Liver (tissue), 9 donors: ENCODE measurements around the gene DOCK6. TPM values are rescaled to one million over a fixed set of nuclear protein-coding genes. Genes with fewer than 3 reads are reported as not detected.

ENCODE experiments used
- DNase-seq: peaks from one replicate; pipeline ENCODE4 v3.0.0-alpha.2; 2017; ENCODE audit warnings: low spot score
- H3K27ac ChIP-seq, 2 donors: one replicate each; pipeline ENCODE4 v1.7.0; 2013; ENCODE audit warnings: inconsistent platforms in 2 of 2, low read length in 2 of 2, control low read depth in 1 of 2, low read depth in 1 of 2, mild to moderate bottlenecking in 1 of 2
- H3K27me3 ChIP-seq, 4 donors: one replicate each; pipeline versions ENCODE4 v1.6.1 to v1.7.0; 2013; ENCODE audit warnings: low read length in 3 of 4, inconsistent platforms in 1 of 4, mild to moderate bottlenecking in 1 of 4, moderate library complexity in 1 of 4; ENCODE audit not compliant: control insufficient read depth in 4 of 4, insufficient read depth in 4 of 4
- H3K36me3 ChIP-seq, 4 donors: one replicate each; pipeline versions ENCODE4 v1.6.1 to v1.7.0; 2013; ENCODE audit warnings: low read length in 3 of 4, mild to moderate bottlenecking in 3 of 4, low read depth in 1 of 4, moderate library complexity in 1 of 4; ENCODE audit not compliant: control insufficient read depth in 4 of 4, insufficient read depth in 3 of 4
- H3K4me1 ChIP-seq, 4 donors: one replicate each; pipeline versions ENCODE4 v1.6.1 to v1.7.0; 2013; ENCODE audit warnings: low read length in 3 of 4, mild to moderate bottlenecking in 3 of 4, moderate library complexity in 1 of 4; ENCODE audit not compliant: control insufficient read depth in 4 of 4, insufficient read depth in 4 of 4
- H3K4me3 ChIP-seq, 3 donors: one replicate each; pipeline versions ENCODE4 v1.6.1 to v1.7.0; 2013; ENCODE audit warnings: low read length in 3 of 3, control low read depth in 1 of 3, low read depth in 1 of 3, mild to moderate bottlenecking in 1 of 3
- H3K9ac ChIP-seq, 2 donors: one replicate each; pipeline ENCODE4 v1.7.0; 2013; ENCODE audit warnings: low read length in 2 of 2, mild to moderate bottlenecking in 2 of 2, moderate library complexity in 2 of 2, control low read depth in 1 of 2, low read depth in 1 of 2
- H3K9me3 ChIP-seq, 4 donors: one replicate each; pipeline versions ENCODE4 v1.6.1 to v1.7.0; 2013; ENCODE audit warnings: low read length in 3 of 4; ENCODE audit not compliant: control insufficient read depth in 4 of 4
- EGR1 ChIP-seq, 2 donors: IDR thresholded peaks; 2 replicates each; pipeline ENCODE4 v1.6.1; 2016 to 2018; ENCODE audit warnings: antibody characterized with exemption in 2 of 2, low read depth in 2 of 2
- FOXA2 ChIP-seq: IDR thresholded peaks from 2 replicates; pipeline ENCODE4 v1.6.1; 2016; ENCODE audit warnings: antibody characterized with exemption
- GABPA ChIP-seq, 2 donors: IDR thresholded peaks in 1 of 2; conservative IDR thresholded peaks in 1 of 2; 2 replicates each; pipeline ENCODE4 v1.6.1; 2016; ENCODE audit warnings: antibody characterized with exemption in 2 of 2, mild to moderate bottlenecking in 1 of 2, moderate library complexity in 1 of 2
- HNF4A ChIP-seq, 2 donors: conservative IDR thresholded peaks; 2 replicates each; pipeline ENCODE4 v1.6.1; 2016; ENCODE audit warnings: antibody characterized with exemption in 2 of 2, mild to moderate bottlenecking in 2 of 2
- HNF4G ChIP-seq: IDR thresholded peaks from 2 replicates; pipeline ENCODE4 v1.6.1; 2016; ENCODE audit warnings: antibody characterized with exemption
- NR2F2 ChIP-seq: IDR thresholded peaks from 2 replicates; pipeline ENCODE4 v1.6.1; 2016; ENCODE audit warnings: antibody characterized with exemption
- RAD21 ChIP-seq, 2 donors: IDR thresholded peaks; 2 replicates each; pipeline ENCODE4 v1.6.1; 2016; ENCODE audit warnings: antibody characterized with exemption in 2 of 2, mild to moderate bottlenecking in 2 of 2
- REST ChIP-seq: IDR thresholded peaks from 2 replicates; pipeline ENCODE4 v1.6.1; 2016; ENCODE audit warnings: antibody characterized with exemption, mild to moderate bottlenecking
- SP1 ChIP-seq: IDR thresholded peaks from 2 replicates; pipeline ENCODE4 v1.6.1; 2018; ENCODE audit warnings: antibody characterized with exemption, mild to moderate bottlenecking
- ZBTB33 ChIP-seq: IDR thresholded peaks from 2 replicates; pipeline ENCODE4 v1.6.1; 2016; ENCODE audit warnings: antibody characterized with exemption
- WGBS: extraction: QIAGEN DNeasy Blood & Tissue Kit; methylation state at CpG from one replicate; pipeline ENCODE4 v1.1.7; 2013; 5-methylcytosine and 5-hydroxymethylcytosine counted together
- polyA plus RNA-seq, 2 donors: library from polyadenylated mRNA; stranded (reverse) in 1 of 2; unstranded in 1 of 2; fragments of 200-250 nt in 1 of 2; fragments of >200 nt in 1 of 2; fragmentation: Nextera tagmentation in 1 of 2; extraction: Ambion mirVana in 1 of 2; gene quantifications; one replicate each; pipeline versions ENCODE4 v1.2.1 to v1.2.3, GENCODE V29; 2013 to 2015
- total RNA-seq, 2 donors: library from RNA; depleted of rRNA; stranded (reverse); fragments of >200 nt; gene quantifications; one replicate each; pipeline ENCODE4 v1.2.3, GENCODE V29; 2014
- TF ChIP-seq, protein P1 (sequence below): IDR thresholded peaks from 2 replicates; pipeline ENCODE4 v1.6.1; 2016; ENCODE audit warnings: antibody characterized with exemption
- donor health status: healthy.
- donor health status: healthy.
- donor health status: healthy.
- donor health status: healthy.
- donor health status: healthy.

DOCK6 gene
- total and polyA plus RNA-seq, 4 donors, result 4.9 to 15.8 (median 13.7) TPM

DNA sequence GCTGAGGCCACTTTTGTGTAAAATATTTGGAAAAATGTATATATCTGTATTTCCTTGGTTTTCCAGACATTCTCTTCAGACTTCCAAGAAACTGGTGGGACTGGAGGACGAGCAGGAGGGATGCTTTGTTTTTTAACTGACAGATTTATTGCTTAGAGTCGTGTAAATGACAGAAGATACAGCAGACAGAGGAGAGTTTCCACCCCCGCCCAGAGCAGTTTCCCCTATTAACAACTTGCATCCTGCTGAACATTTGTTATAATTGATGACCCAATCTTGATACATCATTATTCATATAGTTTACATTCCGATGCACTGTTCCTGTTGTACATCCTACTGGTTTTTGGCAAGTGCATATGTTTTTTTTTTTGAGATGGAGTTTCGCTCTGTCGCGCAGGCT lies 7.1 kb upstream of the DOCK6 start:
- no peaks in the 10 kb centered on the region for H3K36me3 ChIP-seq
- H3K27me3 ChIP-seq, result no peaks in the 10 kb centered on the region
- H3K4me1 ChIP-seq, result peaks cover 0 to 7% (median 4%) of the 10 kb centered on the region in 4 donors
- no peak overlapping the region for H3K9ac ChIP-seq
- DNase-seq, result no peak
- TF ChIP-seq HNF4G (no peak), RAD21 (IDR thresholded peaks at IDR 0.05) (no peak), FOXA2 (no peak)
- H3K9me3 ChIP-seq, result no peaks in the 10 kb centered on the region
- no peak overlapping the region for H3K4me3 ChIP-seq
- peak overlapping the region; percentile 13 to 40 for H3K27ac ChIP-seq
- 43% methylated on average over 7 of the region's 7 CpGs for whole genome bisulfite sequencing

GRCh38 chr19:11268783-11269267 lies 6.5 kb upstream of the DOCK6 start:
- peak; percentile 99 for TF ChIP-seq NR2F2
- TF ChIP-seq EGR1 (IDR thresholded peaks at IDR 0.05; ENCODE audit: low read depth in 2 of 2), result no peak
- peak in 1 of 2 donors; percentile 7 for TF ChIP-seq RAD21 (IDR thresholded peaks at IDR 0.05)
- no peak for TF ChIP-seq REST
- TF ChIP-seq, protein P1, sequence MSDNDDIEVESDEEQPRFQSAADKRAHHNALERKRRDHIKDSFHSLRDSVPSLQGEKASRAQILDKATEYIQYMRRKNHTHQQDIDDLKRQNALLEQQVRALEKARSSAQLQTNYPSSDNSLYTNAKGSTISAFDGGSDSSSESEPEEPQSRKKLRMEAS, result no peak
- no peak for TF ChIP-seq HNF4A (conservative IDR thresholded peaks at IDR 0.05)
- TF ChIP-seq ZBTB33, result no peak
- TF ChIP-seq SP1, result peak; percentile 27
- peak in 1 of 2 donors; percentile 26 for TF ChIP-seq GABPA (IDR thresholded peaks at IDR 0.05 in 1 of 2, conservative IDR thresholded peaks at IDR 0.05 in 1 of 2)
- Histone ChIP-seq H3K9ac (no peak overlapping the region), H3K9me3 (no peaks in the 10 kb centered on the region), H3K36me3 (no peaks in the 10 kb centered on the region), H3K4me1 (peaks cover 0 to 9% (median 4%) of the 10 kb centered on the region in 4 donors), H3K4me3 (no peak overlapping the region), H3K27me3 (no peaks in the 10 kb centered on the region), H3K27ac (peak overlapping the region; percentile 13 to 48)
- WGBS, result 60% methylated on average over 10 of the region's 10 CpGs
- DNase-seq, result no peak
